K562 (cell line): ENCODE measurements around the gene PI16. TPM values are rescaled to one million over a fixed set of nuclear protein-coding genes. Genes with fewer than 3 reads are reported as not detected.

ENCODE experiments used
- ATAC-seq: fragments of 200-7000 bp; cut with Tn5 transposase; 3 replicates; pipeline ENCODE4 v1.9.1; 2020; ENCODE audit warnings: moderate library complexity
- BruUV-seq: library from RNA; stranded (reverse); fragments of 400-500 nt; replicated peaks from 2 replicates; lab custom pipeline; 2021; lab: Mats Ljungman, UMichigan
- CTCF ChIA-PET: fragments of 300-600 bp; formaldehyde crosslinking; extraction: SDS; loops from one replicate; lab custom pipeline; 2021; ENCODE audit warnings: low intra/inter-chr PET ratio; lab: Yijun Ruan, JAX
- POLR2A ChIA-PET: fragments of 300-600, 350-650 bp; sonication (Branson Sonifier 250); formaldehyde crosslinking; extraction: SDS; loops from one replicate; lab custom pipeline; 2021; ENCODE audit warnings: antibody characterized with exemption, inconsistent platforms; lab: Yijun Ruan, JAX
- DNase-seq, 4 experiments: peaks; one replicate each; pipeline versions ENCODE4 v3.0.0 to v3.0.0-alpha.2; 2011 to 2018; ENCODE audit warnings: low spot score in 3 of 4, mixed read lengths in 3 of 4; ENCODE audit errors: extremely low read depth in 1 of 4
- FAIRE-seq: peaks from 2 replicates; lab custom pipeline; 2011; peaks lifted over from hg19 to GRCh38; lab: Jason Lieb, UNC
- H2AFZ ChIP-seq: 2 replicates; pipeline ENCODE4 v1.6.0; 2011; ENCODE audit warnings: low read depth, low read length, control low read depth, inconsistent platforms
- H3K27ac ChIP-seq: fragments of 200-600 bp; 3 replicates; pipeline ENCODE4 v1.8.0; 2011; ENCODE audit warnings: low read depth, mild to moderate bottlenecking, control low read depth, inconsistent platforms, low read length, moderate library complexity, mixed read lengths; ENCODE audit errors: extremely low read depth
- H3K27me3 ChIP-seq, 2 experiments: fragments of 300-600 bp in 1 of 2; 2 replicates in 1 of 2; 3 replicates in 1 of 2; pipeline versions ENCODE4 v1.6.0 to v1.8.0; 2011; ENCODE audit warnings: inconsistent platforms in 2 of 2, low read length in 2 of 2, mild to moderate bottlenecking in 1 of 2, mixed read lengths in 1 of 2, moderate library complexity in 1 of 2; ENCODE audit not compliant: control insufficient read depth in 2 of 2, insufficient read depth in 2 of 2
- H3K36me3 ChIP-seq: fragments of 300-600 bp; 3 replicates; pipeline ENCODE4 v1.8.0; 2011; ENCODE audit warnings: mild to moderate bottlenecking, low read length, inconsistent platforms; ENCODE audit not compliant: control insufficient read depth, insufficient read depth
- H3K4me1 ChIP-seq, 2 experiments: fragments of 200-600 bp in 1 of 2; replicated peaks in 1 of 2; 2 replicates in 1 of 2; 3 replicates in 1 of 2; pipeline versions ENCODE4 v1.5.1 to v1.8.0; 2011; ENCODE audit warnings: inconsistent platforms in 2 of 2, low read length in 2 of 2, mild to moderate bottlenecking in 1 of 2, mixed read lengths in 1 of 2, moderate library complexity in 1 of 2; ENCODE audit not compliant: control insufficient read depth in 2 of 2, insufficient read depth in 2 of 2
- H3K4me2 ChIP-seq: 2 replicates; pipeline ENCODE4 v1.6.1; 2011; ENCODE audit warnings: low read length, control low read depth, inconsistent platforms, mixed read lengths; ENCODE audit not compliant: insufficient read depth
- H3K4me3 ChIP-seq: fragments of 200-600 bp; sonication (generic), shearing (Covaris generic); 2 replicates; pipeline ENCODE4 v1.5.1; 2016; ENCODE audit warnings: control low read depth, inconsistent platforms
- H3K79me2 ChIP-seq: fragments of 200-600 bp; 3 replicates; pipeline ENCODE4 v1.8.0; 2011; ENCODE audit warnings: low read length, inconsistent platforms; ENCODE audit not compliant: control insufficient read depth, insufficient read depth
- H3K9ac ChIP-seq, 2 experiments: 2 replicates each; pipeline versions ENCODE4 v1.6.0 to v1.6.1; 2011; ENCODE audit warnings: low read depth in 2 of 2, low read length in 2 of 2, control low read depth in 1 of 2, inconsistent platforms in 1 of 2, mild to moderate bottlenecking in 1 of 2, mixed read lengths in 1 of 2; ENCODE audit not compliant: insufficient read depth in 1 of 2
- H3K9me1 ChIP-seq: one replicate; pipeline ENCODE4 v1.6.0; 2011; ENCODE audit warnings: inconsistent platforms, mild to moderate bottlenecking, low read length, moderate library complexity; ENCODE audit not compliant: control insufficient read depth, insufficient read depth
- H3K9me3 ChIP-seq: replicated peaks from 2 replicates; pipeline ENCODE4 v1.5.1; 2011; ENCODE audit warnings: low read depth, low read length, inconsistent platforms; ENCODE audit not compliant: control insufficient read depth, insufficient read depth
- H4K20me1 ChIP-seq: replicated peaks from 2 replicates; pipeline ENCODE4 v1.6.1; 2011; ENCODE audit warnings: low read length, inconsistent platforms, mixed read lengths; ENCODE audit not compliant: control insufficient read depth, insufficient read depth
- HOXB6 ChIP-seq: fragments of 250-450 bp; sonication (Bioruptor Pico); IDR thresholded peaks from 2 replicates; pipeline ENCODE4 v1.5.1; 2022; ENCODE audit warnings: mild to moderate bottlenecking, borderline replicate concordance
- RAD21 ChIP-seq, 2 experiments: fragments of 250-450 bp in 1 of 2; fragments of 450-650 bp in 1 of 2; sonication (Bioruptor Pico) in 1 of 2; formaldehyde crosslinking in 1 of 2; IDR thresholded peaks in 1 of 2; conservative IDR thresholded peaks in 1 of 2; 2 replicates each; pipeline versions ENCODE4 v1.4.0 to v1.8.0; 2020 to 2022; ENCODE audit warnings: mild to moderate bottlenecking in 2 of 2, moderate library complexity in 1 of 2
- ZNF699 ChIP-seq: fragments of 250-450 bp; sonication (Bioruptor Pico); IDR thresholded peaks from 2 replicates; pipeline ENCODE4 v1.8.0; 2021; ENCODE audit warnings: mild to moderate bottlenecking, moderate library complexity; ENCODE audit not compliant: insufficient replicate concordance
- ZNF76 ChIP-seq: fragments of 250-450 bp; sonication (Bioruptor Pico); IDR thresholded peaks from 2 replicates; pipeline ENCODE4 v1.4.0; 2020; ENCODE audit warnings: mild to moderate bottlenecking, moderate library complexity, borderline replicate concordance
- WGBS: fragments of 100-300 bp; shearing (Covaris generic); methylation state at CpG from one replicate; pipeline ENCODE4 v1.1.6; 2016; ENCODE audit warnings: low coverage, mixed read lengths; ENCODE audit not compliant: insufficient coverage; ENCODE audit errors: missing lambda C conversion rate; 5-methylcytosine and 5-hydroxymethylcytosine counted together
- in situ Hi-C: fragments of 300-500 bp; cut with MboI; formaldehyde crosslinking; loops from 4 replicates; pipeline ENCODE4 v1.15.0; 2018; ENCODE audit warnings: inconsistent platforms, mixed read lengths
- intact Hi-C: fragments of 100-400 bp; cut with micrococcal nuclease; formaldehyde crosslinking; loops from 2 replicates; pipeline ENCODE4 v1.14.2; 2022
- polyA plus RNA-seq, 8 experiments: library from polyadenylated mRNA; depleted of rRNA in 4 of 8; stranded (reverse) in 5 of 8; unstranded in 3 of 8; fragments of >200 nt; fragmentation: Nextera tagmentation in 2 of 8; fragmentation: Illumina TruSeq in 1 of 8; extraction: Ambion mirVana in 2 of 8; extraction: Trizol in 1 of 8; gene quantifications; 2 replicates each; pipeline versions ENCODE4 v1.2.1 to v1.2.3, GENCODE V29; 2011 to 2014; ENCODE audit warnings: inconsistent platforms in 1 of 8, missing spikeins in 1 of 8
- total RNA-seq, 7 experiments: library from RNA; depleted of rRNA in 6 of 7; stranded (reverse); fragments of >200 nt in 6 of 7; fragmentation: Illumina TruSeq in 2 of 7; extraction: Trizol in 2 of 7; gene quantifications; 2 replicates each; pipeline versions ENCODE4 v1.2.1 to v1.2.3, GENCODE V29; 2011 to 2021; ENCODE audit warnings: low replicate concordance in 1 of 7
- TF ChIP-seq, protein P1 (sequence below): sonication (generic); formaldehyde crosslinking; IDR thresholded peaks from 2 replicates; pipeline ENCODE4 v1.8.0; 2023; ENCODE audit warnings: missing genetic modification reagents, mild to moderate bottlenecking, borderline replicate concordance

PI16 gene
- total and polyA plus RNA-seq, 9 of the 15 experiments (the other 6 are each of a cell fraction or from before 2014, with no cell fraction given): 0.06 to 0.18 TPM; not detected in 7

DNA sequence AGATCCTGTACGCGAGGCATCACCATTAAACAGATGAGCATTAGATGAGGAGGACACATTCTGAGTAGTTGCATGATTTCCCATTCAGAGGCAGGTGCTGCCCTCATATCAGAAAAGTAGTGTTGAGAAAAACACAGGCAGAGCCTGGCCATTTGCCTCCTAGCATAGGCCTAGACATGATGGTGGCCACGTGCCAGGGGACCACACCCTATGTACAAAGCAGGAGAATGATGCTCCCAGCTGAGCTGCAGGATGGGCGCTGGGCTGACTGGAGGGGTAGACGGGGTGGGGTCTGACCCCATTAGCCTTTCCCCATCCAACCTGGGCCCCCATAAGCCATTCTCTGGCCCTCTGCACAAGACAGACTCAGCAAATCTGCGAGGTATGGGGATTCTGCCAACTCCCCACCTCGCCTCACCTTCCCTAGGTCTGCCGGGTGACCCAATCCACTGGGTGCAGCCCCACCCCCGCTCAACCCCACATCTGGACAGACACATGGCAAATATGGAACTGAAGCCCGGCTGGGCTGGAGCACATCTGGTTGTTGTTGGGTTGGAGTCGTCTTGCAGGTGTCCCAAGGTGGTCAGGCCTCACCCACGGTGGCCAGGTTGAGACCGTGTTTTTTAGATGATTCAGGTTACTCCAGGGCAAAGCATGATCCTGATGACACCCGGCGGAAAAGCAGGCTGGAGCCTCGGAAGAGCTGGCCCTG, 13.9 kb downstream of the PI16 start:
- ChIA-PET CTCF (no interaction called here), POLR2A (interaction anchor here (0.6 to 1.9 kb wide), 4 partner anchors 9 to 18 kb away, joined by 3 to 6 read pairs (median 4); no protein-coding TSS in a partner anchor)
- DNase-seq: no peak
- peaks cover 0 to 18% of the 10 kb centered on the region in 2 experiments; a peak in 2 of 5 replicates for H3K4me1 ChIP-seq
- H2AFZ ChIP-seq: no peak overlapping the region
- H3K9ac ChIP-seq: no peak overlapping the region; a peak in 1 of 4 replicates
- no peak overlapping the region for H3K4me2 ChIP-seq
- no peaks in the 10 kb centered on the region for H3K27me3 ChIP-seq
- no peak for ATAC-seq
- in situ Hi-C loops (no loop called here), intact Hi-C loops (no loop called here)
- peaks cover 64% of the 10 kb centered on the region for H3K36me3 ChIP-seq
- no peaks in the 10 kb centered on the region for H3K79me2 ChIP-seq
- TF ChIP-seq ZNF76 (CRISPR knock-in tag): no peak
- TF ChIP-seq RAD21 (CRISPR knock-in tag; conservative IDR thresholded peaks at IDR 0.05 in 1 of 2, IDR thresholded peaks at IDR 0.05 in 1 of 2): no peak
- no peak for TF ChIP-seq HOXB6
- no peak for TF ChIP-seq ZNF699 (CRISPR knock-in tag)
- TF ChIP-seq, protein P1, sequence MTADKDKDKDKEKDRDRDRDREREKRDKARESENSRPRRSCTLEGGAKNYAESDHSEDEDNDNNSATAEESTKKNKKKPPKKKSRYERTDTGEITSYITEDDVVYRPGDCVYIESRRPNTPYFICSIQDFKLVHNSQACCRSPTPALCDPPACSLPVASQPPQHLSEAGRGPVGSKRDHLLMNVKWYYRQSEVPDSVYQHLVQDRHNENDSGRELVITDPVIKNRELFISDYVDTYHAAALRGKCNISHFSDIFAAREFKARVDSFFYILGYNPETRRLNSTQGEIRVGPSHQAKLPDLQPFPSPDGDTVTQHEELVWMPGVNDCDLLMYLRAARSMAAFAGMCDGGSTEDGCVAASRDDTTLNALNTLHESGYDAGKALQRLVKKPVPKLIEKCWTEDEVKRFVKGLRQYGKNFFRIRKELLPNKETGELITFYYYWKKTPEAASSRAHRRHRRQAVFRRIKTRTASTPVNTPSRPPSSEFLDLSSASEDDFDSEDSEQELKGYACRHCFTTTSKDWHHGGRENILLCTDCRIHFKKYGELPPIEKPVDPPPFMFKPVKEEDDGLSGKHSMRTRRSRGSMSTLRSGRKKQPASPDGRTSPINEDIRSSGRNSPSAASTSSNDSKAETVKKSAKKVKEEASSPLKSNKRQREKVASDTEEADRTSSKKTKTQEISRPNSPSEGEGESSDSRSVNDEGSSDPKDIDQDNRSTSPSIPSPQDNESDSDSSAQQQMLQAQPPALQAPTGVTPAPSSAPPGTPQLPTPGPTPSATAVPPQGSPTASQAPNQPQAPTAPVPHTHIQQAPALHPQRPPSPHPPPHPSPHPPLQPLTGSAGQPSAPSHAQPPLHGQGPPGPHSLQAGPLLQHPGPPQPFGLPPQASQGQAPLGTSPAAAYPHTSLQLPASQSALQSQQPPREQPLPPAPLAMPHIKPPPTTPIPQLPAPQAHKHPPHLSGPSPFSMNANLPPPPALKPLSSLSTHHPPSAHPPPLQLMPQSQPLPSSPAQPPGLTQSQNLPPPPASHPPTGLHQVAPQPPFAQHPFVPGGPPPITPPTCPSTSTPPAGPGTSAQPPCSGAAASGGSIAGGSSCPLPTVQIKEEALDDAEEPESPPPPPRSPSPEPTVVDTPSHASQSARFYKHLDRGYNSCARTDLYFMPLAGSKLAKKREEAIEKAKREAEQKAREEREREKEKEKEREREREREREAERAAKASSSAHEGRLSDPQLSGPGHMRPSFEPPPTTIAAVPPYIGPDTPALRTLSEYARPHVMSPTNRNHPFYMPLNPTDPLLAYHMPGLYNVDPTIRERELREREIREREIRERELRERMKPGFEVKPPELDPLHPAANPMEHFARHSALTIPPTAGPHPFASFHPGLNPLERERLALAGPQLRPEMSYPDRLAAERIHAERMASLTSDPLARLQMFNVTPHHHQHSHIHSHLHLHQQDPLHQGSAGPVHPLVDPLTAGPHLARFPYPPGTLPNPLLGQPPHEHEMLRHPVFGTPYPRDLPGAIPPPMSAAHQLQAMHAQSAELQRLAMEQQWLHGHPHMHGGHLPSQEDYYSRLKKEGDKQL: no peak
- BruUV-seq: TSS peak; percentile 77
- H3K27ac ChIP-seq: no peak overlapping the region
- no peak for FAIRE-seq
- H3K4me3 ChIP-seq: no peak overlapping the region
- no peaks in the 10 kb centered on the region; the same call in 1 of the 2 replicates for H4K20me1 ChIP-seq
- WGBS: 87% methylated on average over 16 of the region's 16 CpGs
- no peaks in the 10 kb centered on the region for H3K9me1 ChIP-seq
- H3K9me3 ChIP-seq: no peaks in the 10 kb centered on the region
